NB4 (cell line): ENCODE data around the gene ADAM10.

ENCODE experiments used
- CTCF ChIP-seq: IDR thresholded peaks from one replicate; pipeline ENCODE4 v1.5.1; 2012; ENCODE audit warnings: low read depth, low read length
- POLR2A ChIP-seq: IDR thresholded peaks from 2 replicates; pipeline ENCODE4 v1.6.1; 2011; ENCODE audit warnings: mild to moderate bottlenecking; ENCODE audit not compliant: insufficient read length; ENCODE audit errors: extremely low read depth

GRCh38 chr15:58697220-58697619, 52.3 kb downstream of the ADAM10 start:
- TF ChIP-seq CTCF (no peak), POLR2A (no peak)
